Psoas muscle (tissue), 8 donors: ENCODE results near the gene TEX13C. TPM values are rescaled to one million over a fixed set of nuclear protein-coding genes. Genes with fewer than 3 reads are reported as not detected.

ENCODE experiments used
- ATAC-seq, 4 donors: fragments of 200-7000 bp; cut with Tn5 transposase; one replicate each; pipeline ENCODE4 v1.9.1; 2020; ENCODE audit warnings: moderate library complexity in 3 of 4, mild to moderate bottlenecking in 2 of 4
- DNase-seq, 2 donors: peaks; one replicate each; pipeline ENCODE4 v3.0.0-alpha.2; 2020
- H3K27ac ChIP-seq: fragments of 200-600 bp; one replicate; pipeline ENCODE4 v1.8.0; 2022
- H3K27me3 ChIP-seq, 3 donors: fragments of 200-600 bp in 1 of 3; one replicate each; pipeline versions ENCODE4 v1.6.1 to v1.8.0; 2013 to 2022; ENCODE audit warnings: low read length in 2 of 3, mild to moderate bottlenecking in 2 of 3, moderate library complexity in 1 of 3; ENCODE audit not compliant: insufficient read depth in 3 of 3
- H3K36me3 ChIP-seq, 2 donors: fragments of 200-600 bp in 1 of 2; one replicate each; pipeline versions ENCODE4 v1.6.1 to v1.8.0; 2013 to 2022; ENCODE audit warnings: low read depth in 1 of 2, mild to moderate bottlenecking in 1 of 2, moderate library complexity in 1 of 2; ENCODE audit not compliant: insufficient read depth in 1 of 2
- H3K4me1 ChIP-seq: fragments of 200-600 bp; one replicate; pipeline ENCODE4 v1.8.0; 2022
- H3K4me3 ChIP-seq: fragments of 200-600 bp; one replicate; pipeline ENCODE4 v1.8.0; 2022; ENCODE audit warnings: mild to moderate bottlenecking
- H3K9me3 ChIP-seq: fragments of 200-600 bp; one replicate; pipeline ENCODE4 v1.8.0; 2022
- WGBS, 3 donors: extraction: QIAGEN DNeasy Blood & Tissue Kit; methylation state at CpG; one replicate each; pipeline versions ENCODE4 v1.1.6 to v1.1.7; 2013; 5-methylcytosine and 5-hydroxymethylcytosine counted together
- intact Hi-C, 2 donors: fragments of 100-400 bp; cut with DNase I; formaldehyde crosslinking; loops; one replicate each; pipeline versions ENCODE4 v1.11.0 to v1.14.2; 2022
- long read RNA-seq, 2 donors: library from polyadenylated mRNA; unstranded; transcript quantifications; one replicate each; pipeline ENCODE4 v2.0.0, GENCODE V29; 2021
- polyA plus RNA-seq, 3 donors: library from polyadenylated mRNA; stranded (reverse); fragments of 200-250 nt; gene quantifications; one replicate each; pipeline ENCODE4 v1.2.3, GENCODE V29; 2013
- total RNA-seq, 4 donors: library from RNA; stranded (reverse); fragmentation: NEBNext Ultra II Directional in 2 of 4; extraction: Animal tissue kit (Norgen Biotek cat#: 25700) in 2 of 4; gene quantifications; one replicate each; pipeline versions ENCODE4 v1.2.1 to v1.2.4, GENCODE V29; 2021 to 2023
- TF ChIP-seq, protein P1 (sequence below): fragments of 200-600 bp; IDR thresholded peaks from one replicate; pipeline ENCODE4 v1.8.0; 2022; ENCODE audit warnings: antibody characterized with exemption
- donor health status: healthy with polysubstance abuse.
- donor health status: DM: no; HTN: no; CAD: no; lungs with moderate emphysema.
- donor health status: Bipolar disorder and iron deficiency.
- donor health status: healthy.
- donor health status: DM: yes; HTN: yes; CAD: no.
- donor health status: DM: no; HTN: no; CAD: no.
- donor health status: DM: no; HTN: no; CAD: no.
- donor health status: DM: yes; HTN: yes; CAD: no.

TEX13C gene
- total RNA-seq, result not detected
- polyA plus RNA-seq, result not detected
- long read RNA-seq, donor 1, result 0 reads
- long read RNA-seq, donor 2, result 0 reads

DNA sequence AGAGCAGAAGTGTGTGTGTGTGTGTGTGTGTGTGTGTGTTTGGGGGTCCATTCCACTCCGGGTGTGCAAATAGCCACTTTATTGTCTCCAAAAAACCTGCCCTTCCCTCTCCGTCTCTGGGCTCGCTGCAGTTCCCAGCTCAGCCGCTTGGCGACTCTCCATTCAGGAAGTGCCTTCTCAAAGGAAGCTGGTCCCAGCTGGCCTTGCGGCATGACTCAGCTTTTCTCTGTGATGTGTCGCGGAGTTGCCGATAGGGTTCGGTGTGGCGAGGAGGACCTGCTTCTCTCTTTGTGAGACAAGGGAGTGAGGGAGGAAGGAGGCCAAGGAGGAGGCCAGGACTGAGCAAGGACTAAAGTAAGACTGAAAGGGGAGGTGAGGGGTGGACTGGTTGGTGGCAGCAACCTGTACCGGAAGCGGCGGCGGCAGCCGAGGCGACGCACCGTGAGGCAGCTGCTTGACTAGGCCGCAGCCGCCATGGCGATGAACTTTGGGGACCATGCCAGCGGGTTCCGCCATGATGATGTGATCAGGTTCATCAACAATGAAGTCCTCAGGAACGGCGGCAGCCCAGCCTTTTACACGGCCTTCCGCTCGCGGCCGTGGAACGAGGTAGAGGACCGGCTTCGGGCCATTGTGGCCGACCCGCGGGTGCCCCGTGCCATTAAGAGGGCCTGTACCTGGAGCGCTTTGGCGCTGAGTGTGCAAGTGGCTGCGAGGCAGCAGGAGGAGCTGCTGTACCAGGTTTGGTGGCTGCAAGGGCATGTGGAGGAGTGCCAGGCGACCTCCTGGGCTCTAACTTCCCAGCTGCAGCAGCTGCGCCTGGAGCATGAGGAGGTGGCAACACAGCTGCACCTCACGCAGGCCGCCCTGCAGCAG lies at the start of gene TEX13C:
TSS of gene TEX13C (plus strand) at position 226 of the 876 bp plus-strand sequence. CDS start at position 475, 249 bp downstream.
- H3K4me3 ChIP-seq, result no peak within 1 kb of the TSS
- H3K9me3 ChIP-seq, result no peaks in the 10 kb centered on the region
- 94 to 97% (median 96%) methylated on average over 33 to 45 of the region's 45 CpGs for WGBS, 3 donors
- H3K27ac ChIP-seq, result no peak within 1 kb of the TSS
- intact Hi-C loops, result no loop called here
- no peaks in the 10 kb centered on the region for H3K4me1 ChIP-seq
- DNase-seq, result no peak
- no peak for ATAC-seq
- no peaks in the 10 kb centered on the region for H3K27me3 ChIP-seq
- TF ChIP-seq, protein P1, sequence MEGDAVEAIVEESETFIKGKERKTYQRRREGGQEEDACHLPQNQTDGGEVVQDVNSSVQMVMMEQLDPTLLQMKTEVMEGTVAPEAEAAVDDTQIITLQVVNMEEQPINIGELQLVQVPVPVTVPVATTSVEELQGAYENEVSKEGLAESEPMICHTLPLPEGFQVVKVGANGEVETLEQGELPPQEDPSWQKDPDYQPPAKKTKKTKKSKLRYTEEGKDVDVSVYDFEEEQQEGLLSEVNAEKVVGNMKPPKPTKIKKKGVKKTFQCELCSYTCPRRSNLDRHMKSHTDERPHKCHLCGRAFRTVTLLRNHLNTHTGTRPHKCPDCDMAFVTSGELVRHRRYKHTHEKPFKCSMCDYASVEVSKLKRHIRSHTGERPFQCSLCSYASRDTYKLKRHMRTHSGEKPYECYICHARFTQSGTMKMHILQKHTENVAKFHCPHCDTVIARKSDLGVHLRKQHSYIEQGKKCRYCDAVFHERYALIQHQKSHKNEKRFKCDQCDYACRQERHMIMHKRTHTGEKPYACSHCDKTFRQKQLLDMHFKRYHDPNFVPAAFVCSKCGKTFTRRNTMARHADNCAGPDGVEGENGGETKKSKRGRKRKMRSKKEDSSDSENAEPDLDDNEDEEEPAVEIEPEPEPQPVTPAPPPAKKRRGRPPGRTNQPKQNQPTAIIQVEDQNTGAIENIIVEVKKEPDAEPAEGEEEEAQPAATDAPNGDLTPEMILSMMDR, result no peak
- H3K36me3 ChIP-seq, result no peaks in the 10 kb centered on the region

DNA sequence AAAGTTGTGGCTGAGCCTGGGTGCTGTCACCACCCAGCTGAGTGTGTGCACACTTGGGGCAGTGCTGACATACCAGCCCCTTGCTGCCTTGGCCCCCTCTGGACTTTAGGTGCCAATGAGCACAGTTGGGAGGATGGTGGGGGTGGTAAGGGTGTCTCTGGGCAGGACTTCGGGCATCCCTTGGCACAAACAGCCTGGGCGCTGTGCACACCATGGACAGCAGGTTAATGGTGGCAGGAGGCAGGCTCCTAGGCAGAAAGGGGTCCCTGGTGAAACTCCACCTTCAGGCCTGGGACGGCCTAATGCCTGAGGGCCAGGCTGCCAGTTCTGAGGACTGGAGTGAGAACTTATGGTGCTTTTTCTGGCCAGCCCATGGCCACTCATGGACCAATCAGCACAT lies 32.4 kb upstream of the TEX13C start:
- TF ChIP-seq, protein P1, result no peak
- H3K27me3 ChIP-seq, result no peaks in the 10 kb centered on the region
- DNase-seq (no peak), ATAC-seq (no peak)
- no peak overlapping the region for H3K4me3 ChIP-seq
- intact Hi-C loops, result no loop called here
- no peak overlapping the region for H3K27ac ChIP-seq
- no peaks in the 10 kb centered on the region for H3K9me3 ChIP-seq
- no peaks in the 10 kb centered on the region for H3K4me1 ChIP-seq
- WGBS, 3 donors, result 70 to 96% (median 86%) methylated on average over 2 to 3 of the region's 3 CpGs
- no peaks in the 10 kb centered on the region for H3K36me3 ChIP-seq

DNA sequence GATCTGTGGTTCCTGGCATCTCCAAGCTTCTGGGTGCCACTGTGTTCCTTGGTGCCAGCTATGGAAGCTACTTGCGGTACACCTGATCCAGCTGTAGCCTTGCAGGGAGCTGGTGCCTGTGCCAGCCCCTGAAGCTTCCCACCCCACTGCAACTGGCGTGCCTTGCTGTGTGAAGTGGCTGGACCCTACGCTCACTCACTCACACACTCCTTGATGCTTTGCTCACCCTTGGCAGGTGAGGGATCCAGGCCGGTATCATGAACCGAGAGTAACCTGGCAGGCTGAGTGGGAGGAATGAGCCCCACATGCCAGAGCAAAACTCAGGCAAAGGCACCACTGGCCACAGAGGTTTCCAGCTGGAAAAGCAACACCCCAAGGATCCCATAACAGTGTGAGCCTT lies 31.3 kb upstream of the TEX13C start:
- intact Hi-C loops, result no loop called here
- H3K4me1 ChIP-seq, result no peaks in the 10 kb centered on the region
- 83 to 94% (median 87%) methylated on average over 5 of the region's 5 CpGs for WGBS, 3 donors
- no peaks in the 10 kb centered on the region for H3K27me3 ChIP-seq
- no peak for ATAC-seq
- TF ChIP-seq, protein P1, result no peak
- DNase-seq, result no peak
- H3K4me3 ChIP-seq, result no peak overlapping the region
- H3K9me3 ChIP-seq, result no peaks in the 10 kb centered on the region
- no peak overlapping the region for H3K27ac ChIP-seq
- no peaks in the 10 kb centered on the region for H3K36me3 ChIP-seq

DNA sequence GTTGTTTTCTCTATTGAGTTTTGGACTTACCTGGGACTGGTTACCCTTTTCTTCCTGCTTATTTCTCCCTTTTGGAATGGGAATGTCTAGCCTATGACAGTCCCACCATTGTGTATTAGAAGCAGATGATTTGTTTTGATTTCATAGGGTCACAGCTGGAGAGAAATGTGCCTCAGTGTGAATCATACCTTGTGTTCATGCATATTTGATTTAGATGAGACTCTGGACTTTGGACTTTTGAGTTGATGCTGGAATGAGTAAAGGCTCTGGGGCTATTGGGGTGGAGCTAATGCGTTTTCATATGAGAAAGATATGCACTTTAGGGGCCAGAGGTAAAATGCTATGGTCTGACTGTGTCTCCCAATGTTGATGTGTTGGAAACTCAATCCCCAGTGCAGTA lies 30.5 kb upstream of the TEX13C start:
- intact Hi-C loops, result no loop called here
- Histone ChIP-seq H3K27ac (no peak overlapping the region), H3K27me3 (no peaks in the 10 kb centered on the region), H3K36me3 (no peaks in the 10 kb centered on the region), H3K4me3 (no peak overlapping the region), H3K4me1 (no peaks in the 10 kb centered on the region), H3K9me3 (no peaks in the 10 kb centered on the region)
- TF ChIP-seq, protein P1, result no peak
- ATAC-seq (no peak), DNase-seq (no peak)
- WGBS, 3 donors, result 46 to 83% (median 75%) methylated on average over 1 of the region's 1 CpG
